NCI-H446 treated with DMSO at 0.1 percent for 48 hours (cell line): ENCODE data around the gene SLCO3A1.
A peak's percentile ranks its signal among the peaks of the same experiment; 100 is the strongest.
"Not testable (repeated sequence)": the region's sequence is repeated elsewhere in the genome, so short reads cannot be mapped to it uniquely, and the experiment has no call there.

Experiments
- DNase-seq: peaks from one replicate; lab custom pipeline; 2025; lab: John Stamatoyannopoulos, UW

SLCO3A1 gene

GRCh38 chr15:91940496-91941381, 87.2 kb downstream of the SLCO3A1 start:
- no peak for DNase-seq

- no peak for DNase-seq
Observed at GRCh38 chr15:91941871-91942658, 88.6 kb downstream of the SLCO3A1 start.

- DNase-seq: peak; percentile 34
Observed at GRCh38 chr15:91942720-91943394, 89.3 kb downstream of the SLCO3A1 start.

GRCh38 chr15:91944331-91944730, 90.8 kb downstream of the SLCO3A1 start:
- DNase-seq: no peak

- no peak for DNase-seq
Observed at GRCh38 chr15:91945385-91945784, 91.9 kb downstream of the SLCO3A1 start.

GRCh38 chr15:91946075-91946474, 92.6 kb downstream of the SLCO3A1 start:
- no peak for DNase-seq

- DNase-seq: no peak
Observed at GRCh38 chr15:91946581-91947292, 93.2 kb downstream of the SLCO3A1 start.

- DNase-seq: no peak
Observed at GRCh38 chr15:91947293-91947679, 93.8 kb downstream of the SLCO3A1 start.

GRCh38 chr15:91947683-91948608, 94.4 kb downstream of the SLCO3A1 start:
- peak; percentile 18 for DNase-seq

GRCh38 chr15:91949361-91949760, 95.9 kb downstream of the SLCO3A1 start:
- DNase-seq: no peak

GRCh38 chr15:91950054-91950453, 96.5 kb downstream of the SLCO3A1 start:
- no peak for DNase-seq

GRCh38 chr15:91950631-91951329, 97.3 kb downstream of the SLCO3A1 start:
- DNase-seq: no peak

GRCh38 chr15:91952216-91952615, 98.7 kb downstream of the SLCO3A1 start:
- DNase-seq: no peak

GRCh38 chr15:91953432-91953831, 99.9 kb downstream of the SLCO3A1 start:
- DNase-seq: no peak

GRCh38 chr15:91954292-91954691, 100.8 kb downstream of the SLCO3A1 start:
- no peak for DNase-seq

GRCh38 chr15:91956026-91956723, 102.7 kb downstream of the SLCO3A1 start:
- no peak for DNase-seq

- DNase-seq: no peak
Observed at GRCh38 chr15:91961357-91961756, 107.8 kb downstream of the SLCO3A1 start.

GRCh38 chr15:91963747-91964146, 110.2 kb downstream of the SLCO3A1 start:
- not testable (repeated sequence) for DNase-seq

GRCh38 chr15:91965501-91966193, 112.1 kb downstream of the SLCO3A1 start:
- no peak for DNase-seq
